H1 (cell line): ENCODE measurements around the gene PLCH2. TPM values are rescaled to one million over a fixed set of nuclear protein-coding genes. Genes with fewer than 3 reads are reported as not detected.

ENCODE experiments used
- CTCF ChIA-PET: fragments of 300-600 bp; sonication (Branson Sonifier 250); formaldehyde crosslinking; loops from one replicate; lab custom pipeline; 2021; ENCODE audit not compliant: partially characterized antibody; lab: Charles Lee
- POLR2A ChIA-PET: fragments of 300-600 bp; sonication (Branson Sonifier 250); formaldehyde crosslinking; loops from one replicate; lab custom pipeline; 2021; ENCODE audit warnings: inconsistent platforms; ENCODE audit not compliant: partially characterized antibody; lab: Charles Lee
- DNase-seq, 2 experiments: peaks; one replicate each; pipeline versions ENCODE4 v3.0.0 to v3.0.0-alpha.2; 2010 to 2022; ENCODE audit warnings: low spot score in 2 of 2, low read depth in 1 of 2, mixed read lengths in 1 of 2
- FAIRE-seq: peaks from 2 replicates; lab custom pipeline; 2011; peaks lifted over from hg19 to GRCh38; lab: Jason Lieb, UNC
- H2AFZ ChIP-seq: 2 replicates; pipeline ENCODE4 v1.8.1; 2012; ENCODE audit warnings: low read length, inconsistent platforms
- H2AK5ac ChIP-seq: 2 replicates; pipeline ENCODE4 v1.6.1; 2013; ENCODE audit warnings: low read depth, low read length
- H2BK120ac ChIP-seq: replicated peaks from 2 replicates; pipeline ENCODE3; 2013; ENCODE audit warnings: low read depth, low read length, inconsistent platforms
- H2BK12ac ChIP-seq: 2 replicates; pipeline ENCODE4 v1.6.1; 2013; ENCODE audit warnings: low read depth, low read length
- H2BK15ac ChIP-seq: 2 replicates; pipeline ENCODE4 v1.6.1; 2013; ENCODE audit warnings: low read length
- H2BK20ac ChIP-seq: 2 replicates; pipeline ENCODE4 v1.6.1; 2013; ENCODE audit warnings: low read length
- H2BK5ac ChIP-seq: 2 replicates; pipeline ENCODE4 v1.6.1; 2013; ENCODE audit warnings: low read depth, low read length
- H3K14ac ChIP-seq: 2 replicates; pipeline ENCODE4 v1.6.1; 2013; ENCODE audit warnings: inconsistent platforms; ENCODE audit not compliant: insufficient read length
- H3K18ac ChIP-seq: 2 replicates; pipeline ENCODE4 v1.6.1; 2013; ENCODE audit warnings: low read length; ENCODE audit errors: extremely low read depth
- H3K23ac ChIP-seq: 2 replicates; pipeline ENCODE4 v1.6.1; 2013; ENCODE audit warnings: inconsistent platforms; ENCODE audit not compliant: insufficient read length
- H3K23me2 ChIP-seq: 2 replicates; pipeline ENCODE4 v1.6.1; 2013; ENCODE audit warnings: low read depth, low read length
- H3K27ac ChIP-seq: 2 replicates; pipeline ENCODE4 v1.6.1; 2011; ENCODE audit warnings: low read depth, low read length, inconsistent platforms
- H3K27me3 ChIP-seq, 4 experiments: replicated peaks in 1 of 4; 1 replicate in 1 of 4; 2 replicates in 3 of 4; pipeline versions ENCODE4 v1.6.1 to v1.8.1; 2011 to 2013; ENCODE audit warnings: low read length in 3 of 4, mild to moderate bottlenecking in 3 of 4, inconsistent platforms in 2 of 4, mixed read lengths in 2 of 4, moderate library complexity in 1 of 4; ENCODE audit not compliant: control insufficient read depth in 3 of 4, insufficient read depth in 3 of 4; ENCODE audit errors: extremely low read depth in 1 of 4
- H3K36me3 ChIP-seq, 4 experiments: 2 replicates each; pipeline versions ENCODE4 v1.6.1 to v1.8.1; 2011 to 2013; ENCODE audit warnings: mild to moderate bottlenecking in 4 of 4, low read length in 3 of 4, moderate library complexity in 2 of 4, control low read depth in 1 of 4, inconsistent platforms in 1 of 4; ENCODE audit not compliant: insufficient read depth in 4 of 4, control insufficient read depth in 2 of 4
- H3K4ac ChIP-seq: replicated peaks from 2 replicates; pipeline ENCODE3; 2013; ENCODE audit warnings: low read length, low read depth, mixed read lengths, inconsistent platforms; ENCODE audit not compliant: insufficient read length
- H3K4me1 ChIP-seq, 4 experiments: replicated peaks in 1 of 4; 1 replicate in 1 of 4; 2 replicates in 3 of 4; pipeline versions ENCODE4 v1.6.1 to v1.8.1; 2011 to 2013; ENCODE audit warnings: low read length in 3 of 4, inconsistent platforms in 2 of 4, mixed read lengths in 1 of 4; ENCODE audit not compliant: insufficient read depth in 4 of 4, control insufficient read depth in 3 of 4
- H3K4me2 ChIP-seq, 2 experiments: 2 replicates each; pipeline versions ENCODE4 v1.6.1 to v1.8.1; 2011 to 2013; ENCODE audit warnings: low read depth in 2 of 2, low read length in 2 of 2, control low read depth in 1 of 2, inconsistent platforms in 1 of 2, mild to moderate bottlenecking in 1 of 2; ENCODE audit not compliant: insufficient read depth in 1 of 2
- H3K4me3 ChIP-seq, 4 experiments: fragments of 200-600, 300-600 bp in 1 of 4; sonication (generic), shearing (Covaris generic), sonication (Bioruptor Twin) in 1 of 4; 2 replicates each; pipeline versions ENCODE4 v1.5.1 to v1.8.1; 2011 to 2016; ENCODE audit warnings: low read length in 4 of 4, low read depth in 3 of 4, control low read depth in 2 of 4, inconsistent platforms in 2 of 4, mild to moderate bottlenecking in 2 of 4, mixed read lengths in 1 of 4, moderate library complexity in 1 of 4; ENCODE audit not compliant: insufficient read depth in 2 of 4; ENCODE audit errors: extremely low read depth in 1 of 4
- H3K56ac ChIP-seq: replicated peaks from 2 replicates; pipeline ENCODE3; 2013; ENCODE audit warnings: low read depth, mild to moderate bottlenecking, mixed read lengths, low read length, inconsistent platforms; ENCODE audit not compliant: insufficient read length
- H3K79me1 ChIP-seq: 2 replicates; pipeline ENCODE4 v1.6.1; 2013; ENCODE audit warnings: low read depth, low read length, control low read depth
- H3K79me2 ChIP-seq, 2 experiments: 2 replicates each; pipeline versions ENCODE4 v1.6.1 to v1.8.1; 2012 to 2013; ENCODE audit warnings: low read length in 2 of 2, mild to moderate bottlenecking in 2 of 2, inconsistent platforms in 1 of 2; ENCODE audit not compliant: insufficient read depth in 2 of 2, control insufficient read depth in 1 of 2
- H3K9ac ChIP-seq, 4 experiments: replicated peaks in 1 of 4; 1 replicate in 1 of 4; 2 replicates in 3 of 4; pipeline versions ENCODE4 v1.6.1 to v1.8.1; 2011 to 2013; ENCODE audit warnings: low read depth in 3 of 4, low read length in 3 of 4, control low read depth in 2 of 4, mild to moderate bottlenecking in 2 of 4, moderate library complexity in 2 of 4, inconsistent platforms in 1 of 4; ENCODE audit errors: extremely low read depth in 1 of 4
- H3K9me3 ChIP-seq, 2 experiments: 2 replicates each; pipeline versions ENCODE4 v1.6.1 to v1.8.1; 2012 to 2013; ENCODE audit warnings: mild to moderate bottlenecking in 2 of 2, moderate library complexity in 2 of 2, control low read depth in 1 of 2, inconsistent platforms in 1 of 2, low read depth in 1 of 2, low read length in 1 of 2, mixed read lengths in 1 of 2; ENCODE audit not compliant: insufficient read depth in 2 of 2
- H4K20me1 ChIP-seq, 2 experiments: replicated peaks in 1 of 2; 2 replicates each; pipeline versions ENCODE3 to v1.8.1; 2011 to 2013; ENCODE audit warnings: inconsistent platforms in 2 of 2, low read length in 2 of 2, mild to moderate bottlenecking in 1 of 2; ENCODE audit not compliant: insufficient read depth in 2 of 2, control insufficient read depth in 1 of 2
- H4K5ac ChIP-seq: 2 replicates; pipeline ENCODE4 v1.6.1; 2013; ENCODE audit warnings: low read length, low read depth, mixed read lengths, inconsistent platforms; ENCODE audit not compliant: insufficient read length
- H4K8ac ChIP-seq: 2 replicates; pipeline ENCODE4 v1.8.0; 2013; ENCODE audit warnings: mild to moderate bottlenecking, moderate library complexity, low read length, inconsistent platforms; ENCODE audit not compliant: insufficient read depth; ENCODE audit errors: extremely low read depth
- H4K91ac ChIP-seq: replicated peaks from 2 replicates; pipeline ENCODE3; 2013; ENCODE audit warnings: low read length, mixed read lengths, inconsistent platforms; ENCODE audit not compliant: insufficient read length
- EZH2 ChIP-seq: fragments of 200-600 bp; sonication (generic); IDR thresholded peaks from 2 replicates; pipeline ENCODE4 v1.7.1; 2012; ENCODE audit warnings: low read depth, mild to moderate bottlenecking, moderate library complexity, low read length, inconsistent platforms; ENCODE audit not compliant: severe bottlenecking
- POLR2AphosphoS5 ChIP-seq: IDR thresholded peaks from 2 replicates; pipeline ENCODE4 v1.6.1; 2011; ENCODE audit warnings: low read depth, low read length
- WGBS, 2 experiments: shearing (Covaris generic) in 1 of 2; methylation state at CpG; one replicate each; pipeline versions ENCODE4 v1.1.6 to v1.1.7; 2013 to 2015; ENCODE audit warnings: low lambda C conversion rate in 2 of 2, mixed read lengths in 2 of 2, inconsistent platforms in 1 of 2, low coverage in 1 of 2, missing lambda C conversion rate in 1 of 2; ENCODE audit not compliant: insufficient replicate concordance in 2 of 2, insufficient coverage in 1 of 2, insufficient read length in 1 of 2; ENCODE audit errors: extremely low coverage in 1 of 2, missing lambda C conversion rate in 1 of 2; 5-methylcytosine and 5-hydroxymethylcytosine counted together
- polyA plus RNA-seq, 7 experiments: library from polyadenylated mRNA; depleted of rRNA in 3 of 7; stranded (reverse) in 5 of 7; unstranded in 2 of 7; fragments of >200 nt in 5 of 7; fragments of 200-250 nt in 2 of 7; gene quantifications; 1 replicate in 5 of 7; 2 replicates in 1 of 7; 4 replicates in 1 of 7; pipeline versions ENCODE4 v1.2.1 to v1.2.3, GENCODE V29; 2011 to 2013; ENCODE audit warnings: missing spikeins in 2 of 7, mixed read lengths in 2 of 7
- total RNA-seq: library from RNA; stranded (reverse); fragmentation: NEBNext Ultra II Directional; extraction: Animal tissue kit (Norgen Biotek cat#: 25700); gene quantifications from 2 replicates; pipeline ENCODE4 v1.2.1, GENCODE V29; 2021

PLCH2 gene
- total and polyA plus RNA-seq, 2 of the 8 experiments (the other 6 are each of a cell fraction or from before 2014, with no cell fraction given) = 0.14 to 0.19 TPM

DNA sequence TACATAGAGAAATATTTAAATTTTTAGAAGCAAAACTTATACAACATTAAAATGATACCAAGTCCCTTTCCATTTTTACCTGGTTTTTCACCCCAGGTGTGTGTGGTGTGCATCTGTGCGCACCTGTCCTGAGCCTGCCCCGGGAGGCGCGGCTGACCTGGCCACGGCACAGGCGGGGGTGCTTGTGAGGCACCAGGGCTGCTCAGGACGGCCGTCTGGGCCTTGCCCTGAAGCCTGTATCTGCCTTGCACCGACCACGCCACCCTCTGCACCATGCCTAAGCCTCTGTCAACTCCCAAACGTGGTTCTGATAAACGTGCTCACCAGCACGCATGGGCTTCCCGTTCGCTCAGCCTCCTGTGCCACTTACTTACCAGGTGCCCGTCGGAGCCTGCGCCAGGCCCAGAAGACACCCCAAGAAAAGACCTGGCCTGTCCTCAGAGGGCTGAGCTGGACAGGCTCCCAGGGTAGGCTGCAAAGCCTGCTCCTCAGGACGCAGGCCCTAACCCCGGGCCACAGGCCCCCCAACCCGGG lies 29.4 kb downstream of the PLCH2 start:
- TF ChIP-seq EZH2 (no peak), POLR2AphosphoS5 (peak; percentile 44; the same call in 1 of the 2 replicates)
- TF ChIP-seq, all 59 proteins: peak for 1
- no peak overlapping the region for H4K91ac ChIP-seq
- no peak overlapping the region for H2BK12ac ChIP-seq
- H3K9me3 ChIP-seq = no peaks in the 10 kb centered on the region
- no peaks in the 10 kb centered on the region for H3K23me2 ChIP-seq
- 88% methylated on average over 21 of the region's 21 CpGs; no CpG with 5 or more reads in 1 of the 2 experiments for whole genome bisulfite sequencing, 2 experiments
- no peaks in the 10 kb centered on the region for H3K79me1 ChIP-seq
- H2BK120ac ChIP-seq = no peak overlapping the region
- H3K56ac ChIP-seq = no peak overlapping the region
- POLR2A ChIA-PET = interaction anchor here (1.4 to 2.8 kb wide), 4 partner anchors 13 to 23 kb away, joined by 5 to 11 read pairs (median 6); partner anchors contain the start of gene PANK4
- no peak overlapping the region for H3K9ac ChIP-seq
- no peak overlapping the region for H2BK20ac ChIP-seq
- no peak overlapping the region for H3K14ac ChIP-seq
- CTCF ChIA-PET = interaction anchor here (0.8 to 2.0 kb wide), 6 partner anchors 9 to 1011 kb away, joined by 3 to 4 read pairs (median 4); no protein-coding TSS in a partner anchor
- H3K79me2 ChIP-seq = no peaks in the 10 kb centered on the region
- no peak overlapping the region for H3K4ac ChIP-seq
- no peak overlapping the region for H4K8ac ChIP-seq
- H3K18ac ChIP-seq = no peak overlapping the region
- H3K36me3 ChIP-seq = peaks cover 5 to 23% (median 11%) of the 10 kb centered on the region in 4 experiments; a peak in 6 of 8 replicates
- H3K27ac ChIP-seq = no peak overlapping the region
- DNase-seq = no peak
- H4K20me1 ChIP-seq = peaks cover 6 to 20% of the 10 kb centered on the region in 2 experiments
- H3K27me3 ChIP-seq = no peaks in the 10 kb centered on the region; a peak in 2 of 7 replicates
- no peak overlapping the region for H2BK5ac ChIP-seq
- H2AFZ ChIP-seq = no peak overlapping the region
- no peak for FAIRE-seq
- H3K4me1 ChIP-seq = no peaks in the 10 kb centered on the region; a peak in 1 of 7 replicates
- no peak overlapping the region for H3K4me2 ChIP-seq
- H3K4me3 ChIP-seq = no peak overlapping the region
- no peak overlapping the region for H4K5ac ChIP-seq
- no peak overlapping the region for H3K23ac ChIP-seq
- no peak overlapping the region for H2AK5ac ChIP-seq
- no peak overlapping the region for H2BK15ac ChIP-seq
